ENCODE data around the gene PLCB4.

DNA sequence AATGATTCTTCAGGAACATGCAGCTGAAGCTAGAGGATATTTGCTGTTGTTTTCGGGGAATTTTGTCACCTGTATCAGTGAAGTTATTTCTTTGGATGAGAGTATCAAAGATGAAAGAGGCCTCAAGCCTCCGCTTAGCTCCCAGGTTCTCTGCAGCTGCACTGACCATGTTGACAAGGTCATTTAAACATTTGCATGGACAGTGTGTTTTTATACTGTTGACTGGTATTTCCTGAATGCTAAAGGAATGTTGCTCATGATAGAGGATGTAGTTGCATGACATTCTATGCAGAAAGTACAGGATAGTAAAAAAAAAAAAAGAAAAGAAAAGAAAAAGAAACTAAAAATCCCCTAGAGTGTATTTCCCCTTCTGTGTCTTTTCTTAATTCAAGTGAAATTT lies 279.9 kb downstream of the PLCB4 start:
- TF ChIP-seq POLR2A (IDR thresholded peaks at IDR 0.05; ENCODE audit: low read depth, low read length) (no peak), POLR2AphosphoS5 (IDR thresholded peaks at IDR 0.05; ENCODE audit: low read depth, low read length) (no peak)
